Measurements from ENCODE around the gene TTC12. TPM values are rescaled to one million over a fixed set of nuclear protein-coding genes. Genes with fewer than 3 reads are reported as not detected.

Gene TTC12
- total and polyA plus RNA-seq, 2 of the 4 experiments (the other 2 are of a cell fraction), result 10.0 to 14.7 TPM

GRCh38 chr11:113282898-113283437 lies 31.4 kb upstream of the TTC12 start:
- Histone ChIP-seq H2BK120ac (ENCODE audit: low read depth, low read length) (no peak overlapping the region), H4K20me1 (ENCODE audit: insufficient read depth, low read length) (no peaks in the 10 kb centered on the region), H3K9me3 (ENCODE audit: control insufficient read depth, insufficient read depth, low read length) (no peaks in the 10 kb centered on the region), H3K27ac (ENCODE audit: insufficient read depth, low read length) (no peak overlapping the region), H4K8ac (ENCODE audit: low read depth in 2 of 2, low read length in 2 of 2) (no peak overlapping the region), H2BK15ac (ENCODE audit: low read depth, low read length) (no peak overlapping the region), H3K9ac (ENCODE audit: low read depth, low read length) (no peak overlapping the region), H4K5ac (ENCODE audit: low read depth, low read length) (no peak overlapping the region), H3K79me1 (ENCODE audit: low read depth in 1 of 2, low read length in 2 of 2) (no peaks in the 10 kb centered on the region), H3K4ac (ENCODE audit: low read depth, low read length) (no peak overlapping the region), H3K14ac (replicated peaks; ENCODE audit: low read depth, low read length) (no peak overlapping the region), H2BK20ac (ENCODE audit: low read depth, low read length) (no peak overlapping the region), H3K18ac (ENCODE audit: low read depth, low read length) (no peak overlapping the region), H2AFZ (replicated peaks; ENCODE audit: low read length, poor library complexity) (no peak overlapping the region), H3K27me3 (ENCODE audit: control insufficient read depth, insufficient read depth, low read length) (peaks cover 9% of the 10 kb centered on the region; the same call in 1 of the 2 replicates), H4K91ac (ENCODE audit: insufficient read depth, low read depth, low read length) (no peak overlapping the region), H2AK5ac (ENCODE audit: low read depth, low read length) (no peak overlapping the region), H3K36me3 (ENCODE audit: control insufficient read depth, insufficient read depth, low read length) (no peaks in the 10 kb centered on the region), H2BK5ac (ENCODE audit: low read depth, low read length, poor library complexity, severe bottlenecking) (no peak overlapping the region), H3K4me3 (ENCODE audit: insufficient read depth, low read depth, low read length) (no peak overlapping the region), H3K56ac (ENCODE audit: extremely low read depth, insufficient read depth, low read length) (no peak overlapping the region), H3K4me1 (ENCODE audit: control insufficient read depth, insufficient read depth, low read length) (peaks cover 2% of the 10 kb centered on the region; the same call in 1 of the 2 replicates), H3K9me1 (ENCODE audit: insufficient read depth, low read length) (no peaks in the 10 kb centered on the region), H2AK9ac (replicated peaks; ENCODE audit: low read depth, low read length, poor library complexity) (no peak overlapping the region), H3K4me2 (ENCODE audit: low read depth, low read length) (no peak overlapping the region), H3K23ac (ENCODE audit: low read depth, low read length) (no peak overlapping the region)
- DNase-seq (no peak), ATAC-seq (ENCODE audit: low read depth) (no peak)
- TF ChIP-seq BHLHE40 (IDR thresholded peaks at IDR 0.05; ENCODE audit: low read depth, low read length) (no peak), SMC3 (IDR thresholded peaks at IDR 0.05; ENCODE audit: low read depth, low read length) (no peak), RCOR1 (IDR thresholded peaks at IDR 0.05; ENCODE audit: insufficient replicate concordance, low read length) (no peak), MAFK (IDR thresholded peaks at IDR 0.05; ENCODE audit: low read depth, low read length) (no peak), CHD1 (IDR thresholded peaks at IDR 0.05; ENCODE audit: low read depth, low read length) (no peak), RFX5 (IDR thresholded peaks at IDR 0.05; ENCODE audit: low read depth, low read length) (no peak), MXI1 (IDR thresholded peaks at IDR 0.05; ENCODE audit: borderline replicate concordance, low read depth, low read length) (no peak), CEBPB (IDR thresholded peaks at IDR 0.05; ENCODE audit: low read depth, low read length) (no peak), NFE2L2 (IDR thresholded peaks at IDR 0.05; ENCODE audit: low read depth, low read length) (no peak), RAD21 (IDR thresholded peaks at IDR 0.05; ENCODE audit: low read length) (no peak), USF2 (IDR thresholded peaks at IDR 0.05; ENCODE audit: low read depth, low read length) (no peak), MAZ (IDR thresholded peaks at IDR 0.05; ENCODE audit: borderline replicate concordance, low read depth, low read length) (no peak), FOS (IDR thresholded peaks at IDR 0.05; ENCODE audit: low read depth, low read length) (no peak), CTCF (conservative IDR thresholded peaks at IDR 0.05; ENCODE audit: low read depth, low read length) (no peak)
- dilution Hi-C loops (cut with HindIII; ENCODE audit: low sequenced_read_pairs, unreplicated experiment), result no loop called here
- in situ Hi-C loops (cut with MboI; ENCODE audit: low sequenced_read_pairs), result loop anchor here (10.0 to 25.0 kb wide), 3 partner anchors 998 to 1171 kb away; partner anchors contain the start of gene PTS
- CTCF ChIA-PET, result no interaction called here
- POLR2A ChIA-PET (ENCODE audit: unreplicated experiment), result no interaction called here
- BruUV-seq (replicated peaks), result no TSS peak
- WGBS, 2 experiments (ENCODE audit: extremely low coverage in 2 of 2, insufficient read length in 1 of 2), result 33% methylated on average over 1 of the region's 3 CpGs; no CpG with 5 or more reads in 1 of the 2 experiments
- intact Hi-C loops (cut with micrococcal nuclease), result loop anchor here (10.0 kb wide), 1 partner anchor 1168 kb away; no protein-coding TSS in a partner anchor

All from IMR-90 (cell line).